Uterus (tissue), 2 donors: ENCODE measurements around the gene RNU4-1.

Experiments used
- POLR2A ChIP-seq, 2 donors: fragments of 450-650 bp; IDR thresholded peaks; one replicate each; pipeline ENCODE4 v1.6.1; 2016; ENCODE audit warnings: antibody characterized with exemption in 2 of 2, mild to moderate bottlenecking in 1 of 2, moderate library complexity in 1 of 2
- TF ChIP-seq, protein P1 (sequence below), 4 experiments: fragments of 200-600 bp in 2 of 4; fragments of 450-650 bp in 2 of 4; sonication (generic) in 2 of 4; IDR thresholded peaks; one replicate each; pipeline ENCODE4 v1.5.1; 2016 to 2019; ENCODE audit warnings: antibody characterized with exemption in 4 of 4, mild to moderate bottlenecking in 2 of 4, moderate library complexity in 1 of 4

DNA sequence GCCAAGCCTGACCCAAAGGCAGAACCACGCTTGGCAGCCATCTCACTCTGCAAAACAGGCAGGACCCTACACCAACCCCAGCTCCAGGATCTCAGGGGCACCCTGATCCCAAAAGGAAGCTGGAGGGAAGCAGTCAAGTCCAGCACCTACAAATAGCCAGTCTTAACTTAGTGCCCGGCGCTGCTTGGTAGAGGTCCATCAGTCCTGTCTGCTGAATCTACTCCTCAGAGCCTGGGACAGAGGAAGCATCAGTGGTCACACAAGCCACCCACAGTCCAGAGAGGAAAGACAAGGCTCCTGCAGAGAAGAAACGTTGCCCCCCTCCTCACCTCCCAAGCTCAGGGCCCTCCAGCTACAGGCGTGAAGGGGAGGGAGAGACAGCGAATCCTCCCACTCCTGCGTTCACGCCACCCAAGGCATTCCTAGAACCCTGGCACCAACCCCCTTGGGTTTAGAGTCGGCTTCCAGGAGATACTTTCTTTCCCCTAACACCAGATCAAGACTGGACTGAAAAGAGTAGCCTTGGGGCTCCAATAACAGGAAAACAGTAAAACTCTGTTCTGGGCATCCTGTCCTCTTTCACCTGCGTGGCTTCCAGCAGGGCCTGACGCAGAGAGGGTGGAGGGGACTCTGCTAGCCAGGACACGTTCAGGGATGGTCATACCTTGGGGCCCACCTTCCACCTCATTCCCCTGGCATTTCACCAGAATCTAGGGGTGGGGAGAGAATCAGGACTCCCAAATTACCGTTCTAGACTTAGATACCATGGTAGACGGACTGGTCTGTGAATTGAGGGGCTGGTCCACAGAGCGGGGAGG lies 28.7 kb downstream of the RNU4-1 start:
- TF ChIP-seq, protein P1, sequence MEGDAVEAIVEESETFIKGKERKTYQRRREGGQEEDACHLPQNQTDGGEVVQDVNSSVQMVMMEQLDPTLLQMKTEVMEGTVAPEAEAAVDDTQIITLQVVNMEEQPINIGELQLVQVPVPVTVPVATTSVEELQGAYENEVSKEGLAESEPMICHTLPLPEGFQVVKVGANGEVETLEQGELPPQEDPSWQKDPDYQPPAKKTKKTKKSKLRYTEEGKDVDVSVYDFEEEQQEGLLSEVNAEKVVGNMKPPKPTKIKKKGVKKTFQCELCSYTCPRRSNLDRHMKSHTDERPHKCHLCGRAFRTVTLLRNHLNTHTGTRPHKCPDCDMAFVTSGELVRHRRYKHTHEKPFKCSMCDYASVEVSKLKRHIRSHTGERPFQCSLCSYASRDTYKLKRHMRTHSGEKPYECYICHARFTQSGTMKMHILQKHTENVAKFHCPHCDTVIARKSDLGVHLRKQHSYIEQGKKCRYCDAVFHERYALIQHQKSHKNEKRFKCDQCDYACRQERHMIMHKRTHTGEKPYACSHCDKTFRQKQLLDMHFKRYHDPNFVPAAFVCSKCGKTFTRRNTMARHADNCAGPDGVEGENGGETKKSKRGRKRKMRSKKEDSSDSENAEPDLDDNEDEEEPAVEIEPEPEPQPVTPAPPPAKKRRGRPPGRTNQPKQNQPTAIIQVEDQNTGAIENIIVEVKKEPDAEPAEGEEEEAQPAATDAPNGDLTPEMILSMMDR (IDR thresholded peaks at IDR 0.05) = no peak
- TF ChIP-seq POLR2A (IDR thresholded peaks at IDR 0.05) = no peak
